Panc1 (cell line): ENCODE measurements around the gene NEURL3.

Experiments
- POLR2AphosphoS5 ChIP-seq: IDR thresholded peaks from 2 replicates; pipeline ENCODE4 v1.6.1; 2012; ENCODE audit warnings: mild to moderate bottlenecking, low read depth, low read length, moderate library complexity
- TF ChIP-seq, protein P1 (sequence below): fragments of 450-650 bp; IDR thresholded peaks from 2 replicates; pipeline ENCODE4 v1.5.1; 2017; ENCODE audit warnings: mild to moderate bottlenecking

- TF ChIP-seq, protein P1, sequence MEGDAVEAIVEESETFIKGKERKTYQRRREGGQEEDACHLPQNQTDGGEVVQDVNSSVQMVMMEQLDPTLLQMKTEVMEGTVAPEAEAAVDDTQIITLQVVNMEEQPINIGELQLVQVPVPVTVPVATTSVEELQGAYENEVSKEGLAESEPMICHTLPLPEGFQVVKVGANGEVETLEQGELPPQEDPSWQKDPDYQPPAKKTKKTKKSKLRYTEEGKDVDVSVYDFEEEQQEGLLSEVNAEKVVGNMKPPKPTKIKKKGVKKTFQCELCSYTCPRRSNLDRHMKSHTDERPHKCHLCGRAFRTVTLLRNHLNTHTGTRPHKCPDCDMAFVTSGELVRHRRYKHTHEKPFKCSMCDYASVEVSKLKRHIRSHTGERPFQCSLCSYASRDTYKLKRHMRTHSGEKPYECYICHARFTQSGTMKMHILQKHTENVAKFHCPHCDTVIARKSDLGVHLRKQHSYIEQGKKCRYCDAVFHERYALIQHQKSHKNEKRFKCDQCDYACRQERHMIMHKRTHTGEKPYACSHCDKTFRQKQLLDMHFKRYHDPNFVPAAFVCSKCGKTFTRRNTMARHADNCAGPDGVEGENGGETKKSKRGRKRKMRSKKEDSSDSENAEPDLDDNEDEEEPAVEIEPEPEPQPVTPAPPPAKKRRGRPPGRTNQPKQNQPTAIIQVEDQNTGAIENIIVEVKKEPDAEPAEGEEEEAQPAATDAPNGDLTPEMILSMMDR, result no peak
- no peak for TF ChIP-seq POLR2AphosphoS5
Measured at GRCh38 chr2:96532641-96533291, 27.6 kb upstream of the NEURL3 start.
